ENCODE measurements around the gene TINAGL1. TPM values are rescaled to one million over a fixed set of nuclear protein-coding genes. Genes with fewer than 3 reads are reported as not detected.

Gene TINAGL1
- total and polyA plus RNA-seq, 7 donors: 21.0 to 238 (median 87.9) TPM

GRCh38 chr1:31625561-31626222 is 49.4 kb downstream of the TINAGL1 start:
- Histone ChIP-seq H3K27me3 (no peaks in the 10 kb centered on the region), H3K27ac (peak overlapping the region in 2 of 4 donors; percentile 74 to 77), H3K9me3 (no peaks in the 10 kb centered on the region), H3K36me3 (peaks cover 0 to 31% (median 25%) of the 10 kb centered on the region in 4 donors), H3K4me3 (no peak overlapping the region), H3K4me1 (peaks cover 0 to 33% (median 27%) of the 10 kb centered on the region in 4 donors)
- intact Hi-C loops (cut with DNase I): no loop called here
- no peak for DNase-seq
- TF ChIP-seq POLR2AphosphoS5 (IDR thresholded peaks at IDR 0.05) (no peak), CTCF (IDR thresholded peaks at IDR 0.05) (no peak), EP300 (IDR thresholded peaks at IDR 0.05) (no peak), POLR2A (IDR thresholded peaks at IDR 0.05) (no peak)
- 85 to 95% methylated on average over 4 of the region's 4 CpGs for WGBS, 2 donors

- peaks cover 0 to 33% (median 27%) of the 10 kb centered on the region in 4 donors for H3K4me1 ChIP-seq
- no peak for DNase-seq
These were observed 50.2 kb downstream of the TINAGL1 start for GRCh38 chr1:31626223-31627207.

GRCh38 chr1:31627301-31627929 is 51.1 kb downstream of the TINAGL1 start:
- no peaks in the 10 kb centered on the region for H3K9me3 ChIP-seq
- DNase-seq: no peak
- peaks cover 0 to 41% (median 27%) of the 10 kb centered on the region in 4 donors for H3K4me1 ChIP-seq
- peak overlapping the region; percentile 46 to 77 (median 69) for H3K27ac ChIP-seq
- TF ChIP-seq CTCF (IDR thresholded peaks at IDR 0.05) (no peak), POLR2A (IDR thresholded peaks at IDR 0.05) (no peak), EP300 (IDR thresholded peaks at IDR 0.05) (peak in 1 of 4 donors; percentile 51), POLR2AphosphoS5 (IDR thresholded peaks at IDR 0.05) (peak in 1 of 4 donors; percentile 29)
- 24 to 76% methylated on average over 13 of the region's 13 CpGs for WGBS, 2 donors
- H3K27me3 ChIP-seq: no peaks in the 10 kb centered on the region
- peaks cover 0 to 48% (median 35%) of the 10 kb centered on the region in 4 donors for H3K36me3 ChIP-seq
- no peak overlapping the region for H3K4me3 ChIP-seq
- intact Hi-C loops (cut with DNase I): no loop called here

More at GRCh38 chr1:31626223-31627207, 50.2 kb downstream of the TINAGL1 start:
- TF ChIP-seq POLR2A (IDR thresholded peaks at IDR 0.05): no peak
- TF ChIP-seq CTCF (IDR thresholded peaks at IDR 0.05): no peak
- TF ChIP-seq EP300 (IDR thresholded peaks at IDR 0.05): no peak
- no peak for TF ChIP-seq POLR2AphosphoS5 (IDR thresholded peaks at IDR 0.05)
- intact Hi-C loops (cut with DNase I): no loop called here
- Histone ChIP-seq H3K27me3 (no peaks in the 10 kb centered on the region), H3K4me3 (no peak overlapping the region), H3K27ac (peak overlapping the region in 3 of 4 donors; percentile 64 to 77 (median 74)), H3K36me3 (peaks cover 0 to 39% (median 26%) of the 10 kb centered on the region in 4 donors), H3K9me3 (no peaks in the 10 kb centered on the region)
- 81 to 86% methylated on average over 23 of the region's 23 CpGs for WGBS, 2 donors

- 77 to 91% methylated on average over 11 of the region's 11 CpGs for WGBS, 2 donors
- no peaks in the 10 kb centered on the region for H3K27me3 ChIP-seq
- peaks cover 0 to 54% (median 41%) of the 10 kb centered on the region in 4 donors for H3K36me3 ChIP-seq
- intact Hi-C loops (cut with DNase I): no loop called here
- H3K9me3 ChIP-seq: no peaks in the 10 kb centered on the region
- no peak overlapping the region for H3K4me3 ChIP-seq
- DNase-seq: no peak
- no peak for TF ChIP-seq EP300 (IDR thresholded peaks at IDR 0.05)
- peak in 1 of 4 donors; percentile 7 for TF ChIP-seq POLR2AphosphoS5 (IDR thresholded peaks at IDR 0.05)
- no peak for TF ChIP-seq CTCF (IDR thresholded peaks at IDR 0.05)
- H3K4me1 ChIP-seq: peaks cover 0 to 41% (median 27%) of the 10 kb centered on the region in 4 donors
- H3K27ac ChIP-seq: peak overlapping the region; percentile 46 to 77 (median 69)
These were observed 51.7 kb downstream of the TINAGL1 start for GRCh38 chr1:31627930-31628559.
